ENCODE measurements around the gene PPIA. TPM values are rescaled to one million over a fixed set of nuclear protein-coding genes. Genes with fewer than 3 reads are reported as not detected.

Gene PPIA
- total RNA-seq: 773 and 807 TPM in 2 replicates
- 1,543 TPM for total RNA-seq (2013)
- 1,447 and 1,498 TPM in 2 replicates for polyA plus RNA-seq
- 658 and 775 TPM in 2 replicates for polyA minus RNA-seq

DNA sequence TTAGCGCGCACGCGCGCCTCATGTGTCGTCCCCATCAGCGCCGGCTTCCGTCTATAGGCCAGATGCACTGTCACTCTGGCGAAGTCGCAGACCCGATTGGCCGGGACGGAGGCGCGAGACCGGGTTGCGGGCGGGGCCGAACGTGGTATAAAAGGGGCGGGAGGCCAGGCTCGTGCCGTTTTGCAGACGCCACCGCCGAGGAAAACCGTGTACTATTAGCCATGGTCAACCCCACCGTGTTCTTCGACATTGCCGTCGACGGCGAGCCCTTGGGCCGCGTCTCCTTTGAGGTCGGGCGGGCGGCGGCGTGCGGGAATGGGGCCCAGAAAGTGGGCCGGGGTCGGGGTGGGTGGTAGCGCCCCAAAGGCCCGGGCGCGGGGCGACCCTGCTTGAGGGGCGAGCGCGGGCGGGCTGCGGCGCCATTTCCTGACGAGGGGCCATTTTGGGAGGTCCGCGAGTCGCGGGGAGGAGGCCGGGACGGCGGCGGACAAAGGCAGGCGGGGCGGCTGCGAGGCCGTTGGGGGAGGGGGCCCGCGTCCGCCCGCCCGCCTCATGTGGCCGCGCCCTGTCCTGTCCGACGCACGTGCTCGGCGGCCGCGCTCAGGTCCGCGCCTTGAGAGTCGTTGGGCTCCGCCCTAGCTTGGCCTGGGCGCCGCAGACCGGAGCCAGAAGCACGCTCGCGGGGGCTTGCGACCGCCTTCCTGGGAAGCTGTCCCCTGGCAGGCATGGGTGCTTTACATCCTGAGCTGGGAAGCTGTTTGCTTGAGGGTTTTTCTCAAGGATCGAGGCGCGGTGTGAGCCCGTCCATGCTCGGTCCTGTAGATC lies at the start of gene PPIA:
Gene PPIA (plus strand): TSS at position 178 of the 825 bp plus-strand sequence. CDS start 44 bp downstream, at position 222.
- ChIA-PET POLR2A (interaction anchor here (0.6 to 1.4 kb wide), 7 partner anchors 28 to 206 kb away, joined by 3 to 10 read pairs (median 5); partner anchors contain the start of genes H2AZ2, OGDH and ZMIZ2), CTCF (interaction anchor here (0.6 to 2.5 kb wide), 4 partner anchors 9 to 51 kb away, joined by 3 to 17 read pairs (median 11); partner anchors contain the start of genes H2AZ2 and ZMIZ2)
- Mint-ChIP-seq H3K4me3 (peak within 1 kb of the TSS; percentile 93), H3K27ac (peak within 1 kb of the TSS; percentile 98), H3K4me1 (peaks cover 40% of the 10 kb centered on the region), H3K9me3 (ENCODE audit: insufficient read depth) (no peaks in the 10 kb centered on the region), H3K27me3 (no peaks in the 10 kb centered on the region)
- H3K9me3 ChIP-seq (ENCODE audit: control extremely low read depth in 1 of 3, control insufficient read depth in 2 of 3, insufficient read depth in 1 of 3, low read length in 2 of 3): no peaks in the 10 kb centered on the region
- peak within 1 kb of the TSS; percentile 92 to 97 for H3K27ac ChIP-seq (ENCODE audit: low read length in 2 of 2)
- H3K4me1 ChIP-seq (ENCODE audit: control insufficient read depth in 2 of 2, insufficient read depth in 2 of 2, low read length in 2 of 2): peaks cover 15 to 26% of the 10 kb centered on the region in 2 donors
- H4K20me1 ChIP-seq (ENCODE audit: control insufficient read depth, insufficient read depth, low read length, poor library complexity, severe bottlenecking): peaks cover 32% of the 10 kb centered on the region
- no peak for TF ChIP-seq EZH2 (IDR thresholded peaks at IDR 0.05; ENCODE audit: borderline replicate concordance, insufficient read depth, low read depth, low read length, poor library complexity, severe bottlenecking)
- TF ChIP-seq, protein P1, sequence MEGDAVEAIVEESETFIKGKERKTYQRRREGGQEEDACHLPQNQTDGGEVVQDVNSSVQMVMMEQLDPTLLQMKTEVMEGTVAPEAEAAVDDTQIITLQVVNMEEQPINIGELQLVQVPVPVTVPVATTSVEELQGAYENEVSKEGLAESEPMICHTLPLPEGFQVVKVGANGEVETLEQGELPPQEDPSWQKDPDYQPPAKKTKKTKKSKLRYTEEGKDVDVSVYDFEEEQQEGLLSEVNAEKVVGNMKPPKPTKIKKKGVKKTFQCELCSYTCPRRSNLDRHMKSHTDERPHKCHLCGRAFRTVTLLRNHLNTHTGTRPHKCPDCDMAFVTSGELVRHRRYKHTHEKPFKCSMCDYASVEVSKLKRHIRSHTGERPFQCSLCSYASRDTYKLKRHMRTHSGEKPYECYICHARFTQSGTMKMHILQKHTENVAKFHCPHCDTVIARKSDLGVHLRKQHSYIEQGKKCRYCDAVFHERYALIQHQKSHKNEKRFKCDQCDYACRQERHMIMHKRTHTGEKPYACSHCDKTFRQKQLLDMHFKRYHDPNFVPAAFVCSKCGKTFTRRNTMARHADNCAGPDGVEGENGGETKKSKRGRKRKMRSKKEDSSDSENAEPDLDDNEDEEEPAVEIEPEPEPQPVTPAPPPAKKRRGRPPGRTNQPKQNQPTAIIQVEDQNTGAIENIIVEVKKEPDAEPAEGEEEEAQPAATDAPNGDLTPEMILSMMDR (IDR thresholded peaks at IDR 0.05): no peak
- H3K36me3 ChIP-seq (replicated peaks in 1 of 2; ENCODE audit: control extremely low read depth in 1 of 2, control insufficient read depth in 1 of 2, extremely low read depth in 1 of 2, insufficient read depth in 2 of 2, low read length in 1 of 2): peaks cover 11 to 33% of the 10 kb centered on the region in 2 experiments
- H3K4me3 ChIP-seq (ENCODE audit: control extremely low read depth in 1 of 5, extremely low read depth in 1 of 5, insufficient read depth in 1 of 5, low read depth in 2 of 5, low read length in 4 of 5): peak within 1 kb of the TSS; percentile 77 to 98 (median 93)
- H3K9ac ChIP-seq (ENCODE audit: low read length): peak within 1 kb of the TSS; percentile 84
- under 1% methylated on average over 95 of the region's 99 CpGs for WGBS (ENCODE audit: insufficient coverage)
- H3K27me3 ChIP-seq (replicated peaks in 1 of 4; ENCODE audit: control extremely low read depth in 1 of 4, control insufficient read depth in 3 of 4, insufficient read depth in 4 of 4, low read length in 3 of 4): no peaks in the 10 kb centered on the region
- H3K79me2 ChIP-seq (ENCODE audit: control insufficient read depth, insufficient read depth, low read length): peaks cover 36% of the 10 kb centered on the region
- ATAC-seq (ENCODE audit: low read depth): peak; percentile 87
- peak; percentile 99 for DNase-seq
- intact Hi-C loops (cut with micrococcal nuclease): loop anchor here (1.0 to 5.0 kb wide), 14 partner anchors 28 to 869 kb away; partner anchors contain the start of genes H2AZ2, MYO1G, OGDH and PURB
- H2AFZ ChIP-seq (ENCODE audit: insufficient read depth, low read depth, low read length, poor library complexity, severe bottlenecking): peak within 1 kb of the TSS; percentile 95
- peak within 1 kb of the TSS; percentile 79 for H3K4me2 ChIP-seq (replicated peaks; ENCODE audit: low read depth, low read length, poor library complexity, severe bottlenecking)

Data from B cell (primary cell).